Measurements from ENCODE around the gene UGT1A1.
"Not testable (repeated sequence)": the region's sequence is repeated elsewhere in the genome, so short reads cannot be mapped to it uniquely, and the experiment has no call there.

UGT1A1 gene

GRCh38 chr2:233728723-233729301, 31.3 kb upstream of the UGT1A1 start, which contains the start of gene UGT1A3:
Gene UGT1A3 (plus strand): TSS chr2:233729042. CDS start chr2:233729127, 85 bp downstream.
- TF ChIP-seq CTCF (IDR thresholded peaks at IDR 0.05; ENCODE audit: control insufficient read depth, extremely low read depth, insufficient read depth), result no peak
- DNase-seq (ENCODE audit: low read depth), result no peak
- H3K4me3 ChIP-seq (ENCODE audit: low read depth, low read length), result no peak within 1 kb of the TSS

GRCh38 chr2:233736868-233737653, 23.0 kb upstream of the UGT1A1 start:
- not testable (repeated sequence) for DNase-seq (ENCODE audit: low read depth); H3K4me3 ChIP-seq (ENCODE audit: low read depth, low read length)

GRCh38 chr2:233740870-233741269, 19.2 kb upstream of the UGT1A1 start:
- no peak for TF ChIP-seq CTCF (IDR thresholded peaks at IDR 0.05; ENCODE audit: control insufficient read depth, extremely low read depth, insufficient read depth)
- H3K4me3 ChIP-seq (ENCODE audit: low read depth, low read length), result no peak overlapping the region
- no peak for DNase-seq (ENCODE audit: low read depth)

- no peak overlapping the region for H3K4me3 ChIP-seq (ENCODE audit: low read depth, low read length)
- no peak for DNase-seq (ENCODE audit: low read depth)
- no peak for TF ChIP-seq CTCF (IDR thresholded peaks at IDR 0.05; ENCODE audit: control insufficient read depth, extremely low read depth, insufficient read depth)
Observed at GRCh38 chr2:233743464-233744259, 16.4 kb upstream of the UGT1A1 start.

GRCh38 chr2:233745073-233745755, 14.9 kb upstream of the UGT1A1 start:
- TF ChIP-seq CTCF (IDR thresholded peaks at IDR 0.05; ENCODE audit: control insufficient read depth, extremely low read depth, insufficient read depth), result no peak
- no peak for DNase-seq (ENCODE audit: low read depth)
- no peak overlapping the region for H3K4me3 ChIP-seq (ENCODE audit: low read depth, low read length)

GRCh38 chr2:233745838-233746237, 14.2 kb upstream of the UGT1A1 start:
- not testable (repeated sequence) for H3K4me3 ChIP-seq (ENCODE audit: low read depth, low read length); DNase-seq (ENCODE audit: low read depth)

GRCh38 chr2:233746475-233747282, 13.4 kb upstream of the UGT1A1 start:
- DNase-seq (ENCODE audit: low read depth), result no peak
- no peak overlapping the region for H3K4me3 ChIP-seq (ENCODE audit: low read depth, low read length)
- no peak for TF ChIP-seq CTCF (IDR thresholded peaks at IDR 0.05; ENCODE audit: control insufficient read depth, extremely low read depth, insufficient read depth)
